ENCODE measurements around the gene HOXC6.

- TF ChIP-seq POLR2AphosphoS5 (IDR thresholded peaks at IDR 0.05; ENCODE audit: low read depth), result no peak
- no peak for TF ChIP-seq CTCF (IDR thresholded peaks at IDR 0.05; ENCODE audit: insufficient read depth, low read length)
- TF ChIP-seq SPI1 (IDR thresholded peaks at IDR 0.05; ENCODE audit: borderline replicate concordance, low read depth), result no peak
- TF ChIP-seq GABPA (IDR thresholded peaks at IDR 0.05; ENCODE audit: low read depth), result no peak
Measured at GRCh38 chr12:54039417-54040147, 11.3 kb downstream of the HOXC6 start.
